Measurements from ENCODE around the gene BPI. TPM values are rescaled to one million over a fixed set of nuclear protein-coding genes. Genes with fewer than 3 reads are reported as not detected.
A peak's percentile ranks its signal among the peaks of the same experiment; 100 is the strongest.

Gene BPI
- total RNA-seq, 1 experiment from 2014 or later: not detected

- in situ Hi-C loops (cut with HindIII; ENCODE audit: low pct_unique_long_range_greater_than_20kb, low sequenced_read_pairs): no loop called here
- DNase-seq (ENCODE audit: low read depth, low spot score): no peak
Observed at GRCh38 chr20:38342713-38343310, 38.9 kb downstream of the BPI start.

- in situ Hi-C loops (cut with HindIII; ENCODE audit: low pct_unique_long_range_greater_than_20kb, low sequenced_read_pairs): no loop called here
Observed at GRCh38 chr20:38343311-38344106, 39.6 kb downstream of the BPI start.

GRCh38 chr20:38344107-38344701 is 40.2 kb downstream of the BPI start:
- in situ Hi-C loops (cut with HindIII; ENCODE audit: low pct_unique_long_range_greater_than_20kb, low sequenced_read_pairs): no loop called here
- DNase-seq (ENCODE audit: low read depth, low spot score): no peak

More at GRCh38 chr20:38343311-38344106, 39.6 kb downstream of the BPI start:
- DNase-seq (ENCODE audit: low read depth, low spot score): no peak

- no peak for DNase-seq (ENCODE audit: low read depth, low spot score)
- in situ Hi-C loops (cut with HindIII; ENCODE audit: low pct_unique_long_range_greater_than_20kb, low sequenced_read_pairs): no loop called here
Observed at GRCh38 chr20:38345643-38346042, 41.7 kb downstream of the BPI start.

GRCh38 chr20:38346247-38346651 is 42.3 kb downstream of the BPI start, which contains the start of gene LBP:
Gene LBP, plus strand, starts transcription at chr20:38346482. Its CDS starts 35 bp downstream, at chr20:38346517.
- DNase-seq (ENCODE audit: low read depth, low spot score): no peak
- in situ Hi-C loops (cut with HindIII; ENCODE audit: low pct_unique_long_range_greater_than_20kb, low sequenced_read_pairs): no loop called here

- DNase-seq (ENCODE audit: low read depth, low spot score): no peak
- in situ Hi-C loops (cut with HindIII; ENCODE audit: low pct_unique_long_range_greater_than_20kb, low sequenced_read_pairs): no loop called here
Observed at GRCh38 chr20:38346741-38347140, 42.8 kb downstream of the BPI start.

- no peak for DNase-seq (ENCODE audit: low read depth, low spot score)
- in situ Hi-C loops (cut with HindIII; ENCODE audit: low pct_unique_long_range_greater_than_20kb, low sequenced_read_pairs): no loop called here
Observed at GRCh38 chr20:38349856-38350255, 45.9 kb downstream of the BPI start.

GRCh38 chr20:38350879-38351775 is 47.2 kb downstream of the BPI start:
- in situ Hi-C loops (cut with HindIII; ENCODE audit: low pct_unique_long_range_greater_than_20kb, low sequenced_read_pairs): no loop called here
- DNase-seq (ENCODE audit: low read depth, low spot score): no peak

- in situ Hi-C loops (cut with HindIII; ENCODE audit: low pct_unique_long_range_greater_than_20kb, low sequenced_read_pairs): no loop called here
- DNase-seq (ENCODE audit: low read depth, low spot score): no peak
Observed at GRCh38 chr20:38353316-38353715, 49.4 kb downstream of the BPI start.

- DNase-seq (ENCODE audit: low read depth, low spot score): no peak
- in situ Hi-C loops (cut with HindIII; ENCODE audit: low pct_unique_long_range_greater_than_20kb, low sequenced_read_pairs): no loop called here
Observed at GRCh38 chr20:38354227-38354626, 50.3 kb downstream of the BPI start.

GRCh38 chr20:38355161-38356012 is 51.4 kb downstream of the BPI start:
- in situ Hi-C loops (cut with HindIII; ENCODE audit: low pct_unique_long_range_greater_than_20kb, low sequenced_read_pairs): no loop called here
- no peak for DNase-seq (ENCODE audit: low read depth, low spot score)

- peak; percentile 61 for DNase-seq (ENCODE audit: low read depth, low spot score)
- in situ Hi-C loops (cut with HindIII; ENCODE audit: low pct_unique_long_range_greater_than_20kb, low sequenced_read_pairs): no loop called here
Observed at GRCh38 chr20:38357653-38358207, 53.8 kb downstream of the BPI start.

GRCh38 chr20:38358556-38358955 is 54.6 kb downstream of the BPI start:
- in situ Hi-C loops (cut with HindIII; ENCODE audit: low pct_unique_long_range_greater_than_20kb, low sequenced_read_pairs): no loop called here
- DNase-seq (ENCODE audit: low read depth, low spot score): no peak

- no peak for DNase-seq (ENCODE audit: low read depth, low spot score)
- in situ Hi-C loops (cut with HindIII; ENCODE audit: low pct_unique_long_range_greater_than_20kb, low sequenced_read_pairs): no loop called here
Observed at GRCh38 chr20:38363004-38363747, 59.2 kb downstream of the BPI start.

- in situ Hi-C loops (cut with HindIII; ENCODE audit: low pct_unique_long_range_greater_than_20kb, low sequenced_read_pairs): no loop called here
- DNase-seq (ENCODE audit: low read depth, low spot score): peak; percentile 43
Observed at GRCh38 chr20:38369389-38369788, 65.4 kb downstream of the BPI start.

- in situ Hi-C loops (cut with HindIII; ENCODE audit: low pct_unique_long_range_greater_than_20kb, low sequenced_read_pairs): no loop called here
- DNase-seq (ENCODE audit: low read depth, low spot score): no peak
Observed at GRCh38 chr20:38372806-38373205, 68.8 kb downstream of the BPI start.

Measured in SK-MEL-5 (cell line).